Stomach (tissue), 4 donors: ENCODE measurements around the gene SLC39A3.

Experiments used
- POLR2A ChIP-seq, 4 donors: fragments of 450-650 bp; IDR thresholded peaks; one replicate each; pipeline ENCODE4 v1.6.1; 2016; ENCODE audit warnings: antibody characterized with exemption in 4 of 4, control low read depth in 2 of 4, mild to moderate bottlenecking in 1 of 4, moderate library complexity in 1 of 4
- TF ChIP-seq, protein P1 (sequence below), 7 experiments: fragments of 450-650 bp in 4 of 7; fragments of 200-600 bp in 3 of 7; sonication (generic) in 3 of 7; IDR thresholded peaks; one replicate each; pipeline ENCODE4 v1.5.1; 2016 to 2019; ENCODE audit warnings: antibody characterized with exemption in 7 of 7, control low read depth in 2 of 7, mild to moderate bottlenecking in 1 of 7

DNA sequence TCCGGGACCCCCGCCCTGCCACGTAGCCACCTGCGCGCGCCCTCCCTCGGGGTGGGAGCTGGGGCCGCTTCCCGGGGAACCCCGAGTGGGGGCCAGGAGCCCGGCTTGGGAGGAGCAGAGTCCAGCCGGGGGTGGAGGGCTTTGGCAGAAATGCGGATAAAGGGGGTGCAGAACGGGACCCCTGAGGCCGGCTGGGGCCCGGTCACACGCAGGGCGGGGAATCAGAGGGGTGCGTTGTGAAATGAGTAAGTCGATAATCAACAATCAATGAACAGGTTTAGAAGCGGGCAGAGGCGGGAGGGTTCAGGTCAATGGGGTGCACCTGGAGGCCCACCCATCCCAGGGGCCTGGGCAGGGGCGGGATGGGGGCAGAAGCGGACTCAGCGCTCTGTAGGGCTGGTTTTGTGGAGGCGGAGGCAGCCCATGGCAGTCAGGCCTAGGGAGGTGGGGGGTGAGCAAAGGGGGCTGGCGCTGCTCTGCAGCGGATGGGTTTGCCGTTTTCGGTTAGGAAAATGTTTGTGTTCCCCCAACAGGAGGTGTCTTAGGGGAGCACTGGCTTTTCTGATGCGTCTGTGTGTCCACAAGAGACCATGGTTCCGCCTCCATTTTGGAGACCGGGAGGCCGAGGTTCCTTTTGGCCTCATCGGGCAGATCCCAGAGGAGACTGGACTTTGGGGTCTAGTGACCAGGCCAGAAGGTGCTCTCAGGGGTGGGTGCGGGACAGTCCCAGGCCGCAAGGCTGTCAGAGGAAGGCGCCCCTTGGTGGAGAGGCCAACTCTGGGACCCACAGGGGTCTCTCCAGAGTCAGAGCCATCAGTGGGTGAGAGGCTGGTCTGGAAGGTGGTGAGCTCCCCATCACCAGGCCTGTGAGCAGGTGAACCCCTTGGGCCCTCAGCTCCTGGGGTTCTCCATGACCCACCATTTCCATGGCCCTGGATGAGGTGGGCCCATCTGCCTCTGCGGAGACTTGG, 18.0 kb downstream of the SLC39A3 start:
- TF ChIP-seq, protein P1, sequence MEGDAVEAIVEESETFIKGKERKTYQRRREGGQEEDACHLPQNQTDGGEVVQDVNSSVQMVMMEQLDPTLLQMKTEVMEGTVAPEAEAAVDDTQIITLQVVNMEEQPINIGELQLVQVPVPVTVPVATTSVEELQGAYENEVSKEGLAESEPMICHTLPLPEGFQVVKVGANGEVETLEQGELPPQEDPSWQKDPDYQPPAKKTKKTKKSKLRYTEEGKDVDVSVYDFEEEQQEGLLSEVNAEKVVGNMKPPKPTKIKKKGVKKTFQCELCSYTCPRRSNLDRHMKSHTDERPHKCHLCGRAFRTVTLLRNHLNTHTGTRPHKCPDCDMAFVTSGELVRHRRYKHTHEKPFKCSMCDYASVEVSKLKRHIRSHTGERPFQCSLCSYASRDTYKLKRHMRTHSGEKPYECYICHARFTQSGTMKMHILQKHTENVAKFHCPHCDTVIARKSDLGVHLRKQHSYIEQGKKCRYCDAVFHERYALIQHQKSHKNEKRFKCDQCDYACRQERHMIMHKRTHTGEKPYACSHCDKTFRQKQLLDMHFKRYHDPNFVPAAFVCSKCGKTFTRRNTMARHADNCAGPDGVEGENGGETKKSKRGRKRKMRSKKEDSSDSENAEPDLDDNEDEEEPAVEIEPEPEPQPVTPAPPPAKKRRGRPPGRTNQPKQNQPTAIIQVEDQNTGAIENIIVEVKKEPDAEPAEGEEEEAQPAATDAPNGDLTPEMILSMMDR (IDR thresholded peaks at IDR 0.05): no peak
- no peak for TF ChIP-seq POLR2A (IDR thresholded peaks at IDR 0.05)
